ENCODE results near the gene HMGN1. TPM values are rescaled to one million over a fixed set of nuclear protein-coding genes. Genes with fewer than 3 reads are reported as not detected.

The HMGN1 gene
- total RNA-seq, 2 donors from 2014 or later, result 526 to 626 TPM

GRCh38 chr21:39336457-39337008 is 12.4 kb downstream of the HMGN1 start:
- Mint-ChIP-seq H3K4me1 (peaks cover 13% of the 10 kb centered on the region), H3K27me3 (ENCODE audit: insufficient read depth) (no peaks in the 10 kb centered on the region), H3K36me3 (ENCODE audit: low read depth) (peaks cover 4% of the 10 kb centered on the region), H3K27ac (no peak overlapping the region), H3K4me3 (no peak overlapping the region), H3K9me3 (no peaks in the 10 kb centered on the region)
- Histone ChIP-seq H3K27me3 (ENCODE audit: control insufficient read depth, insufficient read depth, low read length, poor library complexity, severe bottlenecking) (no peaks in the 10 kb centered on the region), H3K4me1 (ENCODE audit: control insufficient read depth, insufficient read depth, low read length) (peaks cover 2% of the 10 kb centered on the region), H3K4me3 (ENCODE audit: low read length) (no peak overlapping the region), H3K27ac (ENCODE audit: low read depth, low read length) (no peak overlapping the region), H3K9me3 (ENCODE audit: control insufficient read depth, low read length) (no peaks in the 10 kb centered on the region), H3K36me3 (ENCODE audit: control insufficient read depth, insufficient read depth, low read length) (peaks cover 11% of the 10 kb centered on the region), H3K9ac (ENCODE audit: extremely low read depth, low read length, poor library complexity, severe bottlenecking) (no peak overlapping the region)
- 84 to 97% methylated on average over 9 to 13 of the region's 13 CpGs for WGBS, 2 experiments (ENCODE audit: insufficient coverage in 1 of 2, insufficient read length in 1 of 2)
- DNase-seq, result no peak
- TF ChIP-seq, protein P1, sequence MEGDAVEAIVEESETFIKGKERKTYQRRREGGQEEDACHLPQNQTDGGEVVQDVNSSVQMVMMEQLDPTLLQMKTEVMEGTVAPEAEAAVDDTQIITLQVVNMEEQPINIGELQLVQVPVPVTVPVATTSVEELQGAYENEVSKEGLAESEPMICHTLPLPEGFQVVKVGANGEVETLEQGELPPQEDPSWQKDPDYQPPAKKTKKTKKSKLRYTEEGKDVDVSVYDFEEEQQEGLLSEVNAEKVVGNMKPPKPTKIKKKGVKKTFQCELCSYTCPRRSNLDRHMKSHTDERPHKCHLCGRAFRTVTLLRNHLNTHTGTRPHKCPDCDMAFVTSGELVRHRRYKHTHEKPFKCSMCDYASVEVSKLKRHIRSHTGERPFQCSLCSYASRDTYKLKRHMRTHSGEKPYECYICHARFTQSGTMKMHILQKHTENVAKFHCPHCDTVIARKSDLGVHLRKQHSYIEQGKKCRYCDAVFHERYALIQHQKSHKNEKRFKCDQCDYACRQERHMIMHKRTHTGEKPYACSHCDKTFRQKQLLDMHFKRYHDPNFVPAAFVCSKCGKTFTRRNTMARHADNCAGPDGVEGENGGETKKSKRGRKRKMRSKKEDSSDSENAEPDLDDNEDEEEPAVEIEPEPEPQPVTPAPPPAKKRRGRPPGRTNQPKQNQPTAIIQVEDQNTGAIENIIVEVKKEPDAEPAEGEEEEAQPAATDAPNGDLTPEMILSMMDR (conservative IDR thresholded peaks at IDR 0.05), result peak; percentile 24

- Mint-ChIP-seq H3K27ac (no peak overlapping the region), H3K9me3 (no peaks in the 10 kb centered on the region), H3K36me3 (ENCODE audit: low read depth) (no peaks in the 10 kb centered on the region), H3K27me3 (ENCODE audit: insufficient read depth) (no peaks in the 10 kb centered on the region), H3K4me3 (no peak overlapping the region), H3K4me1 (peaks cover 14% of the 10 kb centered on the region)
- TF ChIP-seq, protein P1 (conservative IDR thresholded peaks at IDR 0.05), result no peak
- WGBS, 2 experiments (ENCODE audit: insufficient coverage in 1 of 2, insufficient read length in 1 of 2), result 98 to 100% methylated on average over 2 to 4 of the region's 4 CpGs
- Histone ChIP-seq H3K27ac (ENCODE audit: low read depth, low read length) (no peak overlapping the region), H3K36me3 (ENCODE audit: control insufficient read depth, insufficient read depth, low read length) (no peaks in the 10 kb centered on the region), H3K9me3 (ENCODE audit: control insufficient read depth, low read length) (no peaks in the 10 kb centered on the region), H3K27me3 (ENCODE audit: control insufficient read depth, insufficient read depth, low read length, poor library complexity, severe bottlenecking) (no peaks in the 10 kb centered on the region), H3K9ac (ENCODE audit: extremely low read depth, low read length, poor library complexity, severe bottlenecking) (no peak overlapping the region), H3K4me1 (ENCODE audit: control insufficient read depth, insufficient read depth, low read length) (peaks cover 2% of the 10 kb centered on the region), H3K4me3 (ENCODE audit: low read length) (no peak overlapping the region)
- DNase-seq, result no peak
Measured at GRCh38 chr21:39334611-39335010, 14.3 kb downstream of the HMGN1 start.

DNA sequence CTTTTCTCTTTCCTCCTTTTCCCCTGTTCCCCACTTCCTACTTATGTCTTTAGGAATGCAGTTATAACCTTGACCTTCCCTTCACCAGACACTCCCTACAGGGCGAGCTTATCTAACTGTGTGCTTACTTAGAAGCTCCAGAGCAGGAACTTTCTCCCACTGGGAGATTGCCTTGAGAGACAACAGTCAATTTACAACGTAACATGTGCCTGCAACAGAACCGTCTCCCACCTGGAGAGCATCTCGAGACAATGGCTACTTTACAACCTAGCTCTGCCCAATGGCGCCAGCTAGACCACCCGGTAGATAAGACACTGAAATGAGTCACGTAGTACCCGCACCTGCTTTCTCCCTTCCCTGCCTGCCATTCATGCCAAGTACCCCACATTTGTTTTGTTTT is 16.7 kb downstream of the HMGN1 start:
- no peak overlapping the region for H3K4me3 ChIP-seq (ENCODE audit: low read length)
- no peaks in the 10 kb centered on the region for H3K9me3 ChIP-seq (ENCODE audit: control insufficient read depth, low read length)
- TF ChIP-seq, protein P1 (conservative IDR thresholded peaks at IDR 0.05), result no peak
- H3K36me3 ChIP-seq (ENCODE audit: control insufficient read depth, insufficient read depth, low read length), result no peaks in the 10 kb centered on the region
- H3K27me3 ChIP-seq (ENCODE audit: control insufficient read depth, insufficient read depth, low read length, poor library complexity, severe bottlenecking), result no peaks in the 10 kb centered on the region
- H3K4me1 ChIP-seq (ENCODE audit: control insufficient read depth, insufficient read depth, low read length), result peaks cover 2% of the 10 kb centered on the region
- WGBS, 2 experiments (ENCODE audit: insufficient coverage in 1 of 2, insufficient read length in 1 of 2), result 31 to 39% methylated on average over 5 to 8 of the region's 8 CpGs
- no peak overlapping the region for H3K9ac ChIP-seq (ENCODE audit: extremely low read depth, low read length, poor library complexity, severe bottlenecking)
- Mint-ChIP-seq H3K9me3 (no peaks in the 10 kb centered on the region), H3K27ac (peak overlapping the region; percentile 65), H3K27me3 (ENCODE audit: insufficient read depth) (no peaks in the 10 kb centered on the region), H3K4me1 (peaks cover 14% of the 10 kb centered on the region), H3K4me3 (no peak overlapping the region), H3K36me3 (ENCODE audit: low read depth) (no peaks in the 10 kb centered on the region)
- peak; percentile 87 for DNase-seq
- H3K27ac ChIP-seq (ENCODE audit: low read depth, low read length), result no peak overlapping the region
